Cardiac muscle cell (in vitro differentiated cells and primary cell): Measurements from ENCODE around the gene CCDC73. TPM values are rescaled to one million over a fixed set of nuclear protein-coding genes. Genes with fewer than 3 reads are reported as not detected.
"Not testable (repeated sequence)": the region's sequence is repeated elsewhere in the genome, so short reads cannot be mapped to it uniquely, and the experiment has no call there.

ENCODE experiments used
- DNase-seq, 2 donors: peaks; one replicate each; pipeline versions ENCODE4 v3.0.0 to v3.0.0-alpha.2; 2010 to 2017; ENCODE audit warnings: low read depth in 1 of 2, low spot score in 1 of 2
- H3K27ac ChIP-seq: fragments of 200-600 bp; sonication (generic); 2 replicates; pipeline ENCODE4 v1.5.1; 2016
- H3K27me3 ChIP-seq: fragments of 200-600 bp; sonication (generic); 2 replicates; pipeline ENCODE4 v1.6.0; 2016; ENCODE audit warnings: control low read depth
- H3K36me3 ChIP-seq: fragments of 200-600 bp; sonication (generic); 2 replicates; pipeline ENCODE4 v1.5.1; 2016; ENCODE audit warnings: control low read depth
- H3K4me1 ChIP-seq: fragments of 200-600 bp; sonication (generic); 2 replicates; pipeline ENCODE4 v1.8.1; 2017; ENCODE audit warnings: low read depth, mild to moderate bottlenecking, mixed run types
- H3K4me3 ChIP-seq: fragments of 200-600 bp; sonication (generic); 2 replicates; pipeline ENCODE4 v1.5.1; 2016; ENCODE audit warnings: mild to moderate bottlenecking
- H3K9me3 ChIP-seq: fragments of 200-600 bp; sonication (generic); 2 replicates; pipeline ENCODE4 v1.5.1; 2017; ENCODE audit warnings: low read depth, mild to moderate bottlenecking, control low read depth
- CTCF ChIP-seq: IDR thresholded peaks from 2 replicates; pipeline ENCODE4 v1.5.1; 2012; ENCODE audit warnings: low read depth, mild to moderate bottlenecking, low read length
- polyA plus RNA-seq: library from polyadenylated mRNA; unstranded; fragments of >200 nt; fragmentation: Nextera tagmentation; extraction: Ambion mirVana; gene quantifications from 2 replicates; pipeline ENCODE4 v1.2.1, GENCODE V29; 2016
- total RNA-seq: library from RNA; depleted of rRNA; stranded (reverse); fragments of >200 nt; gene quantifications from 2 replicates; pipeline ENCODE4 v1.2.3, GENCODE V29; 2016

CCDC73 gene
- total and polyA plus RNA-seq, 2 experiments from 2014 or later = 0.76 TPM; not detected in 1

- no peaks in the 10 kb centered on the region for H3K9me3 ChIP-seq
- H3K4me1 ChIP-seq = no peaks in the 10 kb centered on the region
- no peak overlapping the region for H3K4me3 ChIP-seq
- no peak overlapping the region for H3K27ac ChIP-seq
- H3K27me3 ChIP-seq = no peaks in the 10 kb centered on the region
- no peak for DNase-seq
- peaks cover 3% of the 10 kb centered on the region for H3K36me3 ChIP-seq
- TF ChIP-seq CTCF = no peak
These were observed 183.6 kb downstream of the CCDC73 start for GRCh38 chr11:32610797-32611352.

- not testable (repeated sequence) for H3K9me3 ChIP-seq, DNase-seq, H3K4me1 ChIP-seq, H3K27me3 ChIP-seq, H3K27ac ChIP-seq, H3K4me3 ChIP-seq
- peaks cover 10% of the 10 kb centered on the region for H3K36me3 ChIP-seq
These were observed 185.6 kb downstream of the CCDC73 start for GRCh38 chr11:32608826-32609225.

- no peak for TF ChIP-seq CTCF
- Histone ChIP-seq H3K27ac (no peak overlapping the region), H3K27me3 (no peaks in the 10 kb centered on the region), H3K36me3 (peaks cover 26% of the 10 kb centered on the region), H3K4me1 (peaks cover 6% of the 10 kb centered on the region), H3K4me3 (no peak overlapping the region), H3K9me3 (no peaks in the 10 kb centered on the region)
- no peak for DNase-seq
These were observed 188.2 kb downstream of the CCDC73 start for GRCh38 chr11:32606220-32606619.

- H3K4me3 ChIP-seq = no peak overlapping the region
- no peaks in the 10 kb centered on the region for H3K9me3 ChIP-seq
- peaks cover 6% of the 10 kb centered on the region for H3K4me1 ChIP-seq
- peaks cover 56% of the 10 kb centered on the region for H3K36me3 ChIP-seq
- peak in 1 of 2 donors; percentile 69 for DNase-seq
- no peak overlapping the region for H3K27ac ChIP-seq
- no peaks in the 10 kb centered on the region for H3K27me3 ChIP-seq
- TF ChIP-seq CTCF = no peak
These were observed 191.6 kb downstream of the CCDC73 start for GRCh38 chr11:32602657-32603415.

GRCh38 chr11:32597921-32598320 lies 196.5 kb downstream of the CCDC73 start:
- Histone ChIP-seq H3K27me3 (no peaks in the 10 kb centered on the region), H3K27ac (no peak overlapping the region), H3K4me3 (no peak overlapping the region), H3K4me1 (peaks cover 6% of the 10 kb centered on the region), H3K9me3 (no peaks in the 10 kb centered on the region), H3K36me3 (peaks cover 71% of the 10 kb centered on the region)
- TF ChIP-seq CTCF = no peak
- DNase-seq = no peak

GRCh38 chr11:32596114-32596513 lies 198.3 kb downstream of the CCDC73 start:
- H3K4me1 ChIP-seq, H3K27me3 ChIP-seq, DNase-seq, H3K4me3 ChIP-seq, H3K27ac ChIP-seq, H3K9me3 ChIP-seq: not testable (repeated sequence)
- peaks cover 77% of the 10 kb centered on the region for H3K36me3 ChIP-seq
